ENCODE measurements around the gene WNT3A.
A peak's percentile ranks its signal among the peaks of the same experiment; 100 is the strongest.

WNT3A gene

GRCh38 chr1:228076796-228077430, 70.1 kb downstream of the WNT3A start:
- Mint-ChIP-seq H3K36me3 (ENCODE audit: low read depth) (no peaks in the 10 kb centered on the region), H3K4me3 (no peak overlapping the region), H3K9me3 (no peaks in the 10 kb centered on the region), H3K27ac (no peak overlapping the region), H3K27me3 (ENCODE audit: low read depth, poor library complexity) (peaks cover 7% of the 10 kb centered on the region), H3K4me1 (peaks cover 37% of the 10 kb centered on the region)
- no peak for DNase-seq
- no peak for TF ChIP-seq CTCF (IDR thresholded peaks at IDR 0.05)

- no peak overlapping the region for H3K27ac Mint-ChIP-seq
- no peak for DNase-seq
- H3K9me3 Mint-ChIP-seq: no peaks in the 10 kb centered on the region
- H3K4me3 Mint-ChIP-seq: no peak overlapping the region
- TF ChIP-seq CTCF (IDR thresholded peaks at IDR 0.05): no peak
- H3K36me3 Mint-ChIP-seq (ENCODE audit: low read depth): no peaks in the 10 kb centered on the region
- H3K27me3 Mint-ChIP-seq (ENCODE audit: low read depth, poor library complexity): peaks cover 6% of the 10 kb centered on the region
- H3K4me1 Mint-ChIP-seq: peaks cover 37% of the 10 kb centered on the region
Measured at GRCh38 chr1:228077565-228078330, 71.0 kb downstream of the WNT3A start.

GRCh38 chr1:228079013-228079412, 72.2 kb downstream of the WNT3A start:
- TF ChIP-seq CTCF (IDR thresholded peaks at IDR 0.05): no peak
- no peak overlapping the region for H3K27ac Mint-ChIP-seq
- H3K36me3 Mint-ChIP-seq (ENCODE audit: low read depth): no peaks in the 10 kb centered on the region
- no peak overlapping the region for H3K4me3 Mint-ChIP-seq
- DNase-seq: no peak
- H3K4me1 Mint-ChIP-seq: peaks cover 42% of the 10 kb centered on the region
- peaks cover 5% of the 10 kb centered on the region for H3K27me3 Mint-ChIP-seq (ENCODE audit: low read depth, poor library complexity)
- H3K9me3 Mint-ChIP-seq: no peaks in the 10 kb centered on the region

- Mint-ChIP-seq H3K27me3 (ENCODE audit: low read depth, poor library complexity) (no peaks in the 10 kb centered on the region), H3K9me3 (no peaks in the 10 kb centered on the region), H3K4me1 (peaks cover 44% of the 10 kb centered on the region), H3K4me3 (no peak overlapping the region), H3K27ac (no peak overlapping the region), H3K36me3 (ENCODE audit: low read depth) (no peaks in the 10 kb centered on the region)
- no peak for TF ChIP-seq CTCF (IDR thresholded peaks at IDR 0.05)
- no peak for DNase-seq
Measured at GRCh38 chr1:228079601-228080263, 72.9 kb downstream of the WNT3A start.

- DNase-seq: no peak
- no peak for TF ChIP-seq CTCF (IDR thresholded peaks at IDR 0.05)
- H3K4me1 Mint-ChIP-seq: peaks cover 52% of the 10 kb centered on the region
- no peaks in the 10 kb centered on the region for H3K36me3 Mint-ChIP-seq (ENCODE audit: low read depth)
- peak overlapping the region; percentile 81 for H3K4me3 Mint-ChIP-seq
- no peaks in the 10 kb centered on the region for H3K27me3 Mint-ChIP-seq (ENCODE audit: low read depth, poor library complexity)
- peak overlapping the region; percentile 39 for H3K27ac Mint-ChIP-seq
- no peaks in the 10 kb centered on the region for H3K9me3 Mint-ChIP-seq
Measured at GRCh38 chr1:228081144-228081543, 74.3 kb downstream of the WNT3A start.

Measured in nephron progenitor cell (in vitro differentiated cells).